PFSK-1 (cell line): Measurements from ENCODE around the gene BNIPL.

Experiments used
- POLR2AphosphoS5 ChIP-seq: IDR thresholded peaks from 2 replicates; pipeline ENCODE4 v1.6.1; 2012; ENCODE audit warnings: low read depth, mild to moderate bottlenecking, control low read depth, low read length, moderate library complexity
- SIN3A ChIP-seq: IDR thresholded peaks from 2 replicates; pipeline ENCODE4 v1.6.1; 2012; ENCODE audit warnings: mild to moderate bottlenecking, low read length, moderate library complexity, borderline replicate concordance; ENCODE audit not compliant: insufficient read depth

GRCh38 chr1:151047591-151047924 is 11.2 kb downstream of the BNIPL start, which contains the start of gene C1orf56:
- TF ChIP-seq SIN3A (no peak), POLR2AphosphoS5 (peak; percentile 55; the same call in 1 of the 2 replicates)
